GM18868 (cell line): Measurements from ENCODE around the gene CFAP97D1.
A peak's percentile ranks its signal among the peaks of the same experiment; 100 is the strongest.

ENCODE experiments used
- ATAC-seq: cut with Tn5 transposase; IDR thresholded peaks from one replicate; pipeline ENCODE4 v1.9.1; 2021; ENCODE audit warnings: mild to moderate bottlenecking, moderate library complexity; ENCODE audit not compliant: unreplicated experiment

CFAP97D1 gene

DNA sequence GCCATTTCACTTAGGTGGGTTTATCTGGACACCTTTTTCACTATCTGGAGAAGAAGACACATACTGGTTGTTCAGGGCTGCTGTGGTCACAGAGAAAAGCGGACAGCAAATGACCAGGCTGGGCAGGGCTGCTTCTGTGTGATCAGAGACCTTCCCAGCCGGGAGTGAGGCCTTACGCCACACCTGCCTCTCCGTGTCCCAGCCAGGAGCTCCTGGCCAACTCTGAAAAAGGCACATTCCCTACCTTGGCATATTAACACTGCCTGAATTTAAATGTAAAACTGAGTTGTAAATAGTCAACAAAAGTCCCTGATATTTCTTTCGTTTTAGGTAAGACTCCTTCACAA lies 12.5 kb upstream of the CFAP97D1 start:
- ATAC-seq = no peak

DNA sequence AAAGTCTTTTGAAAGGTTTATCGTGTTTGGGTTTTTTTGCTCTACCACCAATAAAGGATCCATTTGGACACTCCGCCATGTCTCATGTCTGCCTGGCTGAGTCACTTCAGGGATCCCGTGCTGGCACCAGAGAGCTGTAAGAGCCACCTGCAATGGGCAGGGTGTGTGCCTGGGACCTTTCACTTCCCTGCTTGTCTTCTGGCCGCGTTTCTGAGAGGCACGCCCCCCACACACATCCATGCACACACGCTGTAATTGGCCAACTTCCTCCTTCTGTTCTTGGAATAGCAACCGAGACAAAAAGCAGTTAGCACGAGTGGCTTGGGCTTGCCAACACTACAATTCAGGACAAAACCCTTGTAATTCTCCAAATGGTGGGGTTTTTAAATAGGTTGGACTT lies 11.9 kb upstream of the CFAP97D1 start:
- ATAC-seq = no peak

GRCh38 chr17:43768943-43769342 lies 11.3 kb upstream of the CFAP97D1 start:
- ATAC-seq = no peak

DNA sequence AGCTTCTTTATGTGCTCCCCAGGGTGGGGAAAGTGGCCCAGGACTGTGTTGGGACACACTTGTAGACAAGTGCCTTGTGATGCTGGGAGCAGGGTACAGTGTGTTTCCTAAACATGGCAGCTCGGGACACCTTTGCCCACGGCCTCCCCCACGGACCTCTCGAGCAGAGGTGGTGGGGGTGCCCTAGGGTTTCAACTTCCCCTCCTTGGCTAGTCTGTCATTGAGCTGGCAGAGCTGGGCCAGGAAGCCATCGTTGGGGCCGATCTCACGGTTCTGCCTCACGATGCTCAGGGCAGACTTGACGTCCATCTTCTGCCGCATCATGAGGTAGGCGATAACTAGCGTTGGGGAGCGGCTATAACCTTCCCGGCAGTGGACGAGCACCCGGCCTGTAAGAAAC lies 10.8 kb upstream of the CFAP97D1 start:
- no peak for ATAC-seq

- no peak for ATAC-seq
Measured at GRCh38 chr17:43769859-43770258, 10.4 kb upstream of the CFAP97D1 start.

- no peak for ATAC-seq
Measured at GRCh38 chr17:43770957-43771356, 9.3 kb upstream of the CFAP97D1 start.

GRCh38 chr17:43771463-43771862 lies 8.8 kb upstream of the CFAP97D1 start:
- no peak for ATAC-seq

DNA sequence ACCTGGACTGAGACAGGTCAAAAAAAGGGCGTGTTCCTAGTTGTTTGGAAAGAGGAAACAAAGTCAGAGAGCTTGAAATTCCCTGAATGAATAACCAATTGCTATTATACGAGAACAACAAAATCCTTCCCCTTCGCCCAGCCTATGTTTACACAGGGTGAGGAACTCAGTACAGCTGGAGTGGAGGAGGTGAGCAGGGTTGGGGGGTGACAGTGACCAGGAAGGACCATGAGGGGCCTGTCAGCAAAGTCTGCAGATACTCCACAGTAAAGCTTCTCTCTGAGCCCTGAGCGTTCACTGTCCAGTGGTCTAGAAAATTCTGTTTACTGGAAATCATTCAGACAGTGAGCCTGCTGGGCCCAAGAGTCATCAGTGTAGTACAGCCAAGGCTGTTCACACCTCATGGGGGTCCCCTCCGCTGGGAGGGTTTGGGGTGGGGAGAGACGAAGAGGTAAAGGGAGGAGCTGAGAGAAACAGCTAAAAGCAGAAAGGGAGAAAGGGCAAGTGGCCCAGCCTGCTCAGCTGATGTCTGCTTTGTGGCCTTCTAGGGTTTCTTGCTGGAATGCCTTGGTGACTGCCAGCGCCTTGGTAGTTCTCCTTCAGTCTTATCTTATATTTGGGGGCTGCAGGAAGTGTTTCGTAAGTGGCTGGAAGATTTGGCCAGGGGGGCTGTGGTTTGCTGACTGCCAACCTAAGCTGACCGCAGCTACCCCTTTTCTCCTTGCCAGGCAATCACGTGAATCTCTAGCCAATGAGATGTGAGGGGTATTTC lies 7.2 kb upstream of the CFAP97D1 start:
- ATAC-seq = no peak

GRCh38 chr17:43774304-43775250 lies 5.7 kb upstream of the CFAP97D1 start:
- no peak for ATAC-seq

GRCh38 chr17:43778337-43779144 lies 1.7 kb upstream of the CFAP97D1 start, which contains the start of gene DUSP3:
Gene DUSP3, minus strand, starts transcription at chr17:43778977. Its CDS starts 53 bp downstream, at chr17:43778924.
- peak; percentile 87 for ATAC-seq

GRCh38 chr17:43779145-43780125 lies 800 bp upstream of the CFAP97D1 start:
- no peak for ATAC-seq

DNA sequence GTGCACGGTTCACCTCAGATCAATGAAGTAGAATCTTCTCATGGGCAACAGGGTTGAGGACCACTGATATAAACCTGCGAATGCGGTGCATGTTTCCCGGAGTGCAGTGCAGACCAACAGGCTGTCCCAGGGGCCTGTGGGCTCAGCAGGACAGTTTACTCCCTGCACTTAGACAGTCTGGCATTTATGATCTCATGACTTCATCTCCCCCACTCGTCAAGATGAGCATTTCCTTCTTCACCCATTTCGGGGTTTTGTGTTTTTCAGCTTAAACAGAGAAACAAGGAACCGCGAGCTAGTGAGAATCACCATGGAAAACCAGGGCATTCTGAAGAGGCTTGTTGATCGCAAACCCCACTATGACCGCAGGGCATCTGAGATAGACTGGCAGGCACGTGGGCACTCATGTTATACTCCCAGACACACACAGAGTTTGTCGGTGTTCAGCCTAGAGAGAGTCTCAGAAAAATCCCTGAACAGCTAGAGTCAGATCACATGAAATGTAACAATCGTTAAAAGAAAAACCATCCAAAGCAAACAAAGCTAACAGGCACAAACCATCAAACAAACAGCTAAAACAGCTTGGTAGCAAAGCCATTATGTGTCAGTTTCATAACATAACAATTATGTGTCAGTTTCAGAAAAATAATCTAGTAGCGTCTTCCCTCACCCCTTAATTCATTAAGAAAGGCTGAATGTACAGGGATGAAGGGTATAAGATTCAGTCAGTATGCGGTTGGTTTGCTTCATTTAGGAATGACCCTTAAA lies 2.9 kb downstream of the CFAP97D1 start:
- no peak for ATAC-seq

DNA sequence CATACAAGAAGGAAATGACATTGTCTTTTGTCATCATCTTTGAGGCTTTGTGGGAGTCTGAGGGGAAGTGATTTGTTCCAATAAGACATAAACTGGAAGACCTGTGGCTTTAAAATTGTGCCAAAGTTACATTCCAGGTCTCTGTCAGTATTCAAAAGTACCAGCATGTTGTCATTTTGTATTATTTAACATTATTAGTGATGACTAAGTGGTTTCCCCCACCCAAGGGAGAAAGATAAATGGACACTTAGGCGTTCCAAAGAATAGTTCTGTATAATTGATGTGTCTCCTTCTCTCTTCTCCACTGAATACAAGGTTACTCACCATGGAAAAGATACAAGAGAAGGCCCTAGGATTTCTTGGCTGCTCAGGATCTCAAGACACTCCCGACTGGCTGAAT lies 3.8 kb downstream of the CFAP97D1 start:
- no peak for ATAC-seq

DNA sequence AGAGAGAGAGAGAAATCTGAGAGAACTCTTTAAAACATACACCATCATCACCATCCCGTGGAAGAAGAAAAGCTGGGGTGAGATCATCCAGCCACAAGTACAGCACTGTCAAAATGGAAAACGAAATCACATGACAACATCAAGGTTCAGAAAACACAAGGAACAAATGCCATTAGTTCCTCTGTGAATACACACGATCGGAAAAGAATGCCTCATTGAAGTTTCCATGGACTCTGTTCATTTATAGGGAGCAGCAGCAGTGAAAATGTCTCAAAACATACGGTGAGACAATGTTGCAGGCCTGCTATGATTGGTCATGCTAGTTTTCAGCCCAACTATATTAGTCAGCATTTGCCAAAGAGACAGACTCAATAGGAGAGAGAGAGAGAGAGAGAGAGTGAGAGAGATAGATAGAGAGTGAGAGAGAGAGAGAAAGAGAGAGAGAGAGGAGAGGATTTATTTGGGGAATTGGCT lies 4.4 kb downstream of the CFAP97D1 start:
- ATAC-seq = no peak

DNA sequence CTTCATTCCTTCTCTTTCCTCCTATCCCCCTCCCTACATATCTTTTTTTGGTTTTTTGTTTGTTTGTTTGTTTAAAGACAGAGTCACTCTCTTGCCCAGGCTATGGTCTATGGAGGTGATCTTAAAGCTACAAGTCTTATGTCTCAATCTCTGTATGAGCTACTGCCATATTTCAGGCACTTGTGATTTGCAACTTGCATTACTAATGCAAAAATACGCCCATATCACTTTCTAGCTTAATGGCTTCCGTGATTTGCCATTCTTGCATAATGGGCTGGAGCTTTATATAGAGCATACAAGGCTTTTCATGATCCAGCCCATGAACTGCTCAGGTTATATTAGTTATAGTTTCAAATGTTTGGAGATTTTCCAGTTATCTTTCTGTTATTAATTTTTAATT lies 7.5 kb downstream of the CFAP97D1 start:
- no peak for ATAC-seq

- ATAC-seq = no peak
Measured at GRCh38 chr17:43788540-43788939, 8.3 kb downstream of the CFAP97D1 start.

- ATAC-seq = no peak
Measured at GRCh38 chr17:43789482-43789881, 9.2 kb downstream of the CFAP97D1 start.

- ATAC-seq = no peak
Measured at GRCh38 chr17:43790311-43790940, 10.2 kb downstream of the CFAP97D1 start.

- ATAC-seq = no peak
Measured at GRCh38 chr17:43791589-43791988, 11.4 kb downstream of the CFAP97D1 start.
